B cell (primary cell): Measurements from ENCODE around the gene SFXN1. TPM values are rescaled to one million over a fixed set of nuclear protein-coding genes. Genes with fewer than 3 reads are reported as not detected.

Experiments used
- ATAC-seq: fragments of 200-7000 bp; cut with Tn5 transposase; one replicate; pipeline ENCODE4 v1.10.0; 2021; ENCODE audit warnings: low read depth, mild to moderate bottlenecking, moderate number of reproducible peaks, moderate library complexity
- CTCF ChIA-PET: fragments of 350-600 bp; sonication (Branson Sonifier 250); formaldehyde crosslinking; loops from one replicate; lab custom pipeline; 2021; ENCODE audit warnings: antibody characterized with exemption, inconsistent platforms; lab: Charles Lee
- POLR2A ChIA-PET: fragments of 350-600 bp; sonication (Branson Sonifier 250); formaldehyde crosslinking; loops from one replicate; lab custom pipeline; 2021; ENCODE audit warnings: antibody characterized with exemption; lab: Charles Lee
- DNase-seq: peaks from one replicate; pipeline ENCODE4 v3.0.0; 2013
- H2AFZ ChIP-seq: 2 replicates; pipeline ENCODE4 v1.6.1; 2012; ENCODE audit warnings: mild to moderate bottlenecking, low read depth, low read length; ENCODE audit not compliant: insufficient read depth, poor library complexity, severe bottlenecking
- H3K27ac ChIP-seq, 2 donors: 1 replicate in 1 of 2; 2 replicates in 1 of 2; pipeline ENCODE4 v1.5.1; 2012 to 2013; ENCODE audit warnings: low read length in 2 of 2, mild to moderate bottlenecking in 2 of 2, moderate library complexity in 1 of 2
- H3K27me3 ChIP-seq, 4 experiments: fragments of 200-600 bp in 1 of 4; sonication (generic) in 1 of 4; replicated peaks in 1 of 4; 1 replicate in 2 of 4; 2 replicates in 2 of 4; pipeline versions ENCODE4 v1.6.1 to v1.7.0; 2013 to 2016; ENCODE audit warnings: low read length in 3 of 4, mild to moderate bottlenecking in 2 of 4, mixed read lengths in 1 of 4, moderate library complexity in 1 of 4; ENCODE audit not compliant: insufficient read depth in 4 of 4, control insufficient read depth in 3 of 4; ENCODE audit errors: control extremely low read depth in 1 of 4
- H3K36me3 ChIP-seq, 2 experiments: replicated peaks in 1 of 2; 1 replicate in 1 of 2; 2 replicates in 1 of 2; pipeline versions ENCODE4 v1.6.1 to v1.7.1; 2013; ENCODE audit warnings: low read length in 1 of 2; ENCODE audit not compliant: insufficient read depth in 2 of 2, control insufficient read depth in 1 of 2; ENCODE audit errors: control extremely low read depth in 1 of 2, extremely low read depth in 1 of 2
- H3K4me1 ChIP-seq, 2 donors: fragments of 200-600 bp in 1 of 2; sonication (generic) in 1 of 2; 1 replicate in 1 of 2; 2 replicates in 1 of 2; pipeline versions ENCODE4 v1.5.1 to v1.6.1; 2013 to 2017; ENCODE audit warnings: low read length in 2 of 2; ENCODE audit not compliant: control insufficient read depth in 2 of 2, insufficient read depth in 2 of 2
- H3K4me2 ChIP-seq: replicated peaks from 2 replicates; pipeline ENCODE3; 2012; ENCODE audit warnings: mild to moderate bottlenecking, low read depth, low read length; ENCODE audit not compliant: poor library complexity, severe bottlenecking
- H3K4me3 ChIP-seq, 5 experiments: fragments of 200-600 bp in 1 of 5; sonication (generic) in 1 of 5; 1 replicate in 3 of 5; 2 replicates in 2 of 5; pipeline versions ENCODE4 v1.5.1 to v1.7.0; 2011 to 2016; ENCODE audit warnings: low read length in 4 of 5, mild to moderate bottlenecking in 4 of 5, low read depth in 2 of 5, control low read depth in 1 of 5, moderate library complexity in 1 of 5; ENCODE audit not compliant: insufficient read depth in 1 of 5; ENCODE audit errors: control extremely low read depth in 1 of 5, extremely low read depth in 1 of 5
- H3K79me2 ChIP-seq: fragments of 200-600 bp; sonication (generic); one replicate; pipeline ENCODE4 v1.6.0; 2016; ENCODE audit warnings: low read length; ENCODE audit not compliant: control insufficient read depth, insufficient read depth
- H3K9ac ChIP-seq: fragments of 200-600 bp; sonication (generic); 2 replicates; pipeline ENCODE4 v1.6.1; 2017; ENCODE audit warnings: mild to moderate bottlenecking, low read length, moderate library complexity
- H3K9me3 ChIP-seq, 3 donors: one replicate each; pipeline versions ENCODE4 v1.6.1 to v1.7.1; 2013; ENCODE audit warnings: low read length in 2 of 3; ENCODE audit not compliant: control insufficient read depth in 2 of 3, insufficient read depth in 1 of 3; ENCODE audit errors: control extremely low read depth in 1 of 3
- H4K20me1 ChIP-seq: 2 replicates; pipeline ENCODE4 v1.6.0; 2012; ENCODE audit warnings: mild to moderate bottlenecking, low read length; ENCODE audit not compliant: insufficient read depth, control insufficient read depth, poor library complexity, severe bottlenecking
- H3K27ac Mint-ChIP-seq: one replicate; pipeline ENCODE4 v1.8.0; 2021; ENCODE audit warnings: mixed read lengths
- H3K27me3 Mint-ChIP-seq: one replicate; pipeline ENCODE4 v1.8.0; 2021; ENCODE audit warnings: mixed read lengths
- H3K4me1 Mint-ChIP-seq: one replicate; pipeline ENCODE4 v1.8.0; 2021; ENCODE audit warnings: mixed read lengths
- H3K4me3 Mint-ChIP-seq: one replicate; pipeline ENCODE4 v1.8.0; 2021; ENCODE audit warnings: mixed read lengths
- H3K9me3 Mint-ChIP-seq: one replicate; pipeline ENCODE4 v1.8.0; 2022; ENCODE audit warnings: mixed read lengths; ENCODE audit not compliant: insufficient read depth
- EZH2 ChIP-seq: IDR thresholded peaks from 2 replicates; pipeline ENCODE4 v1.6.1; 2012; ENCODE audit warnings: borderline replicate concordance, low read depth, mild to moderate bottlenecking, moderate library complexity, low read length; ENCODE audit not compliant: insufficient read depth, poor library complexity, severe bottlenecking
- WGBS: methylation state at CpG from one replicate; pipeline ENCODE4 v1.1.5; 2013; ENCODE audit warnings: missing lambda C conversion rate; ENCODE audit not compliant: insufficient coverage; 5-methylcytosine and 5-hydroxymethylcytosine counted together
- intact Hi-C: fragments of 100-400 bp; cut with micrococcal nuclease; formaldehyde crosslinking; loops from one replicate; pipeline ENCODE4 v1.10.0; 2022
- polyA plus RNA-seq: library from polyadenylated mRNA; depleted of rRNA; stranded (reverse); fragments of >200 nt; gene quantifications from 2 replicates; pipeline ENCODE4 v1.2.3, GENCODE V29; 2012
- total RNA-seq, 2 donors: library from RNA; stranded (reverse); fragments of 120-200 nt in 1 of 2; gene quantifications; 1 replicate in 1 of 2; 2 replicates in 1 of 2; pipeline versions ENCODE4 v1.2.3 to v1.2.4, GENCODE V29; 2013 to 2022
- TF ChIP-seq, protein P1 (sequence below): fragments of 200-600 bp; IDR thresholded peaks from one replicate; pipeline ENCODE4 v1.8.0; 2022; ENCODE audit warnings: antibody characterized with exemption, mild to moderate bottlenecking

Gene SFXN1
- total and polyA plus RNA-seq, 2 donors (not counting 1 experiment from before 2014, with no cell fraction given) = 16.4 to 30.5 TPM

GRCh38 chr5:175472378-175472777, 6.0 kb upstream of the SFXN1 start:
- Histone ChIP-seq H3K4me2 (no peak overlapping the region), H2AFZ (no peak overlapping the region), H3K36me3 (no peaks in the 10 kb centered on the region), H3K9ac (no peak overlapping the region), H4K20me1 (no peaks in the 10 kb centered on the region), H3K4me3 (no peak overlapping the region), H3K27me3 (peaks cover 0 to 3% (median 0%) of the 10 kb centered on the region in 4 experiments), H3K9me3 (no peaks in the 10 kb centered on the region), H3K27ac (no peak overlapping the region), H3K4me1 (no peaks in the 10 kb centered on the region), H3K79me2 (no peaks in the 10 kb centered on the region)
- ATAC-seq = no peak
- Mint-ChIP-seq H3K27ac (no peak overlapping the region), H3K4me3 (no peak overlapping the region), H3K9me3 (no peaks in the 10 kb centered on the region), H3K4me1 (no peaks in the 10 kb centered on the region), H3K27me3 (peaks cover 27% of the 10 kb centered on the region)
- no peak for DNase-seq
- ChIA-PET CTCF (no interaction called here), POLR2A (no interaction called here)
- intact Hi-C loops = no loop called here
- no peak for TF ChIP-seq EZH2
- TF ChIP-seq, protein P1, sequence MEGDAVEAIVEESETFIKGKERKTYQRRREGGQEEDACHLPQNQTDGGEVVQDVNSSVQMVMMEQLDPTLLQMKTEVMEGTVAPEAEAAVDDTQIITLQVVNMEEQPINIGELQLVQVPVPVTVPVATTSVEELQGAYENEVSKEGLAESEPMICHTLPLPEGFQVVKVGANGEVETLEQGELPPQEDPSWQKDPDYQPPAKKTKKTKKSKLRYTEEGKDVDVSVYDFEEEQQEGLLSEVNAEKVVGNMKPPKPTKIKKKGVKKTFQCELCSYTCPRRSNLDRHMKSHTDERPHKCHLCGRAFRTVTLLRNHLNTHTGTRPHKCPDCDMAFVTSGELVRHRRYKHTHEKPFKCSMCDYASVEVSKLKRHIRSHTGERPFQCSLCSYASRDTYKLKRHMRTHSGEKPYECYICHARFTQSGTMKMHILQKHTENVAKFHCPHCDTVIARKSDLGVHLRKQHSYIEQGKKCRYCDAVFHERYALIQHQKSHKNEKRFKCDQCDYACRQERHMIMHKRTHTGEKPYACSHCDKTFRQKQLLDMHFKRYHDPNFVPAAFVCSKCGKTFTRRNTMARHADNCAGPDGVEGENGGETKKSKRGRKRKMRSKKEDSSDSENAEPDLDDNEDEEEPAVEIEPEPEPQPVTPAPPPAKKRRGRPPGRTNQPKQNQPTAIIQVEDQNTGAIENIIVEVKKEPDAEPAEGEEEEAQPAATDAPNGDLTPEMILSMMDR = no peak

DNA sequence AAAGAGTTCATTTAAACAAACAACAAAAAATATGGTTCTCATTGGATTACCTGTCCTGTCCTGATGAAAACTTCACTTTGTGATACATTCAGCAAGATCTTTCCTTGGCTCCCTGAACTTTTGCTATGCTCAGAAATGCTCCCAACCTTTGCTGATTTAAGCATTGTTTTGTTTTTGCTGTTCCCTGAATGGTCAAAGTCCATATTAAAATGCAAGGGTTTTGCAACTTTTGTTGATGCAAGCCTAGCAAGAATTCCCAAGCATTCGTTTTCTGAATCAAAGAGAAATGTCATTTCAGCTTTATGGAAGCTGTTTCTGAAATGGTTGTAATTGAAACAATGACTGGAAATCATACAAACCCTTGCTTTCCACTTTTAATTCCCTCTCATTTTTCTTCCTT, 3.1 kb upstream of the SFXN1 start:
- Histone ChIP-seq H4K20me1 (peaks cover under 1% of the 10 kb centered on the region), H3K79me2 (peaks cover 18% of the 10 kb centered on the region), H3K9ac (no peak overlapping the region), H3K27me3 (peaks cover 0 to 3% (median 0%) of the 10 kb centered on the region in 4 experiments), H2AFZ (no peak overlapping the region), H3K9me3 (no peaks in the 10 kb centered on the region), H3K4me1 (peaks cover 15 to 19% of the 10 kb centered on the region in 2 donors), H3K36me3 (no peaks in the 10 kb centered on the region), H3K27ac (no peak overlapping the region), H3K4me2 (no peak overlapping the region), H3K4me3 (no peak overlapping the region)
- POLR2A ChIA-PET = no interaction called here
- Mint-ChIP-seq H3K27me3 (peaks cover 15% of the 10 kb centered on the region), H3K4me1 (peaks cover 16% of the 10 kb centered on the region), H3K4me3 (no peak overlapping the region), H3K27ac (no peak overlapping the region), H3K9me3 (no peaks in the 10 kb centered on the region)
- intact Hi-C loops = no loop called here
- CTCF ChIA-PET = interaction anchor here (3.6 kb wide), 1 partner anchor 11 kb away, joined by 17 read pairs; no protein-coding TSS in a partner anchor
- TF ChIP-seq, protein P1 = no peak
- no peak for TF ChIP-seq EZH2
- DNase-seq (no peak), ATAC-seq (no peak)
- WGBS = 71% methylated on average over 1 of the region's 1 CpG
